ENCODE data around the gene ZFPL1.

ZFPL1 gene

GRCh38 chr11:65095974-65096806, 12.2 kb downstream of the ZFPL1 start, which contains the start of gene VPS51:
Gene VPS51 (plus strand): TSS chr11:65096214. CDS start chr11:65096251, 37 bp downstream.
- FAIRE-seq, result no peak

- no peak for FAIRE-seq
Observed at GRCh38 chr11:65096926-65097325, 12.9 kb downstream of the ZFPL1 start.

DNA sequence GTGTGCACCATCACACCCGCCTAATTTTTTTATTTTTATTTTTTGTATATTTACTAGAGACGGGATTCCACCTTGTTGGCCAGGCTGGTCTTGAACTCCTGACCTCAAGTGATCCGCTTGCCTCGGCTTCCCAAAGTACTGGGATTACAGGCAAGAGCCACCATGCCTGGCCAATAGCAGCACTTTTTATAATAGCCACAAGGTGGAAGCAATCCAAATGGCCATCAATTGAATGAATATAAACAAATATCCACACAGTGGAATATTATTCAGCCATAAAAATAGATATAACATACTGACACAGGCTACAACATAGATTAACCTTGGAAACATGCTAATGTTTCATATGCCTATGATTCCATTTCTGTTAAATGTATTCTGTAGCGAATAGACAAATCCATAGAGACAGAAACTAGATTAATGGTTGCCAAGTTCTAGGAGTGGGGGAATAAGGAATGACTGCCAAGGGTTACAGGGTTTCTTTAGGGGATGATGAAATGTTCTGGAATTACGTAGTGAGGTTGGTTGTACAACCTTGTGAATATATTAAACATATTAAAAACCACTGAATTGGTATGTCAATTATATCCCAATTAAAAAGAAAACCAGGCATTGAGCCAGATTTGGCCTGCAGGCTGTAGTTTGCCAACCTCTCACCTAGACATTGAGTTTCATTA, 16.8 kb downstream of the ZFPL1 start:
- FAIRE-seq, result no peak

DNA sequence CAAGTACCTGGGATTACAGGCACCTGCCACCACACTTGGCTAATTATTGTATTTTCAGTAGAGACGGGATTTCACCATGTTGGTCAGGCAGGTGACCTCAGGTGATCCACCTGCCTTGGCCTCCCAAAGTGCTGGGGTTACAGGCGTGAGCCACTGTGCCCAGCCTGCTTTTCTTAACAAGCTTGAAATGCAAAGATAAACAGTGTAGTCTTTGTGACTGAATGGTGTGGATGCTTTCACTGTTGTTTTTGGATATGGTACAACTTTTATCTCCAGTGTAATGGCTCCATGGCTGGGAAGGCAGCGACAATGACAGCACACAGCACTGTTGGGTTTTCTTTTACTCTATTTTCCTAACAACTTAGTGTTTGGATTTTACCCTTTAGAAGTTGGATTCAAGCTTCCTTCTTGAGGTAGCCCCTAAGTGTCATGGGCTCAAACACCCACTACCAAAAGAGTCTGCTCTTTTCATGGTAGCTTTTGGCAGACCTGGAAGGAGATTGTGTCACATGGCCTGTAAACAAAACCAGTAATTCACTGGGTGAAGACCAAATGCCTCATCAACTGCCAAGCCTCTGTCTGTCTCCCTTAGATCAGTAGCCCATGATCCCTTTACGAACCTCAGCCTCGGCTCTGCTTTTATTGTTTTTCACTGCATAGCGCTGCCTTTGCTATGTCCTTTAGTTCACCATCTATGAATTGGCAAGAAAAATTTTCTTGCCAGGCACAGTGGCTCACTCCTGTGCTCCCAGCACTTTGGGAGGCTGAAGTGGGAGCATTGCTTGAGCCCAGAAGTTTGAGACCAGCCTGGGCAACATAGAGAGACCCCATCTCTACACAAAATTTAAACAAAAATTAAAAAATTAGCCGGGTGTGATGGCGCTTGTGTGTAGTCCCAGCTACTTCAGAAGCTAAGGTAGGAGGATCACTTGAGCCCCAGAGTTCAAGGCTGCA, 18.4 kb downstream of the ZFPL1 start:
- no peak for FAIRE-seq

- FAIRE-seq, result no peak
Observed at GRCh38 chr11:65103476-65103875, 19.5 kb downstream of the ZFPL1 start.

DNA sequence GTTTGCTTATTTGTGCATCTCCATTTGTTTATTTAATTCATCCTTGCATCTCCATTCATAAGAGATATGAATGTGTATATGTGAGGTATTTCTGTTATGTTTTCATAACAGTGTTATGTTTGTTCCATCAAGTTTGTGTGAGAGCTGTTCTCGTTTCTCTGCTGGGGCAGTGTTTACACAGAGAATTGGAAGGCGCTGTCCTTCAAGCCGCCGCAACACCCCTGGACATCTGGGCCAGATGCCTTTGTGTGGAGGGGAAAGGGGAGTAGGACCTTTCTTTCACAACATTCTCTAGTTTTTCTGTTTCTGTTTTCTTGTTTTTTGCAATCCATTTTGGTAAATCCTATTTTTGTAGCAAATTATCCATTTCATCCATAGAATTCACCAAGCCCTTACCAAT, 20.6 kb downstream of the ZFPL1 start:
- FAIRE-seq, result no peak

- FAIRE-seq, result no peak
Observed at GRCh38 chr11:65107078-65107477, 23.1 kb downstream of the ZFPL1 start.

- FAIRE-seq, result no peak
Observed at GRCh38 chr11:65107751-65108468, 23.9 kb downstream of the ZFPL1 start.

- no peak for FAIRE-seq
Observed at GRCh38 chr11:65108469-65109123, 24.6 kb downstream of the ZFPL1 start.

DNA sequence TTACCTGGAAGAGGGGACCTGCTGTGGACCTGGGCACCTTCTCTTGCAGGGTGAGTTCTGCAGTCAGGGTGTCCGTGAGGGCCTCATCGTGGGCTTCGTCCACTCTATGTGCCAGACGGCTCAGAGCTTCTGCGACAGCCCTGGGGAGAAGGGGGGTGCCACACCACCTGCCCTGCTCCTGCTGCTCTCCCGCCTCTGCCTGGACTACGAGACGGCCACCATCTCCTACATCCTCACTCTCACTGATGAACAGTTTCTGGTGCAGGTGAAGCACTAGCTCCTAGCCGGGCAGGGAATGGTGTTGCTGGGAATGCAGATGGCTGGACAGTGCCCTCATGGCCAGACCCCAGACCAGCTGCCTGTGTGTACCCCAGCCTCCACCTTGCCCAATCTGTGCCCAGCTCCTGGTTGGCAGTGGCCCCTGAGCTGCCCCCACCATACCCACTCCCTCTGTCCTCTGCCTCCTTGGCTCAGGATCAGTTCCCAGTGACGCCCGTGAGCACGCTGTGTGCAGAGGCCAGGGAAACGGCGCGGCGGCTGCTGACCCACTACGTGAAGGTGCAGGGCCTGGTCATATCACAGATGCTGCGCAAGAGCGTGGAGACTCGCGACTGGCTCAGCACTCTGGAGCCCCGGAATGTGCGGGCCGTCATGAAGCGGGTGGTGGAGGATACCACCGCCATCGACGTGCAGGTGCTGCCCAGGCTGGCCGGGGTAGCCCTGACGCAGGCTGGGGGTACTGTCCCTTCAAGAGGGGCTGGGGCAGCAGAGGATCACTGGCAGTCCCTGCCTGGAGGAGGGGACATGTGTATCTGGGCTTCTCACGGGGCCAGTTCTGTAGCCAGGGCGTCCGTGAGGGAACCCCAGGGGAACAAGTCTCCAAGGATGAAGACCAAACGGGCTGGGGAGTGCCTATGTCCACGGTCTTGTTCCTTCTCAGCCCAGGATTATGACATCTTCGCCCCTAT, 25.5 kb downstream of the ZFPL1 start:
- no peak for FAIRE-seq

- peak; percentile 43 for FAIRE-seq
Observed at GRCh38 chr11:65110354-65110861, 26.4 kb downstream of the ZFPL1 start.

DNA sequence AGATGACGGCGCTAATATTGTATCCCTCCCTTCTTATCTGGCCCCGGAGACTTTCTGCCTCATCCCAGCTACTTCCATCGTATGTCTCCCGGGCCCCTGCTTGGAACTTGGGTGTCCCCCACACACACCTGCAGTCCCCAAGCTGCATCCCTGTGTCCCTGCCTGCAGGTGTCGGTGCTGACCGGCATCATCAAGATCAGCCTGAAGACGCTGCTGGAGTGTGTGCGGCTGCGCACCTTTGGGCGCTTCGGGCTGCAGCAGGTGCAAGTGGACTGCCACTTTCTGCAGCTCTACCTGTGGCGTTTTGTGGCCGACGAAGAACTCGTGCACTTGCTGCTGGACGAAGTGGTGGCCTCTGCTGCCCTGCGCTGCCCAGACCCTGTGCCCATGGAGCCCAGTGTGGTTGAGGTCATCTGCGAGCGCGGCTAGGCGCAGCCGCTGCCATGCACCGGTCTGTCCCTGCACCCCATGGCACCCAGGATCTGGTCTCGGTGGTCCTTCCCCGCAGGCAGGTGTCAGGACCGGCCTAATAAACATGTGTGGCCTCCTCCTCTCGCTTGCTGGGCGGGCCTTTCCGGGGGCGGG, 27.2 kb downstream of the ZFPL1 start:
- FAIRE-seq, result no peak

DNA sequence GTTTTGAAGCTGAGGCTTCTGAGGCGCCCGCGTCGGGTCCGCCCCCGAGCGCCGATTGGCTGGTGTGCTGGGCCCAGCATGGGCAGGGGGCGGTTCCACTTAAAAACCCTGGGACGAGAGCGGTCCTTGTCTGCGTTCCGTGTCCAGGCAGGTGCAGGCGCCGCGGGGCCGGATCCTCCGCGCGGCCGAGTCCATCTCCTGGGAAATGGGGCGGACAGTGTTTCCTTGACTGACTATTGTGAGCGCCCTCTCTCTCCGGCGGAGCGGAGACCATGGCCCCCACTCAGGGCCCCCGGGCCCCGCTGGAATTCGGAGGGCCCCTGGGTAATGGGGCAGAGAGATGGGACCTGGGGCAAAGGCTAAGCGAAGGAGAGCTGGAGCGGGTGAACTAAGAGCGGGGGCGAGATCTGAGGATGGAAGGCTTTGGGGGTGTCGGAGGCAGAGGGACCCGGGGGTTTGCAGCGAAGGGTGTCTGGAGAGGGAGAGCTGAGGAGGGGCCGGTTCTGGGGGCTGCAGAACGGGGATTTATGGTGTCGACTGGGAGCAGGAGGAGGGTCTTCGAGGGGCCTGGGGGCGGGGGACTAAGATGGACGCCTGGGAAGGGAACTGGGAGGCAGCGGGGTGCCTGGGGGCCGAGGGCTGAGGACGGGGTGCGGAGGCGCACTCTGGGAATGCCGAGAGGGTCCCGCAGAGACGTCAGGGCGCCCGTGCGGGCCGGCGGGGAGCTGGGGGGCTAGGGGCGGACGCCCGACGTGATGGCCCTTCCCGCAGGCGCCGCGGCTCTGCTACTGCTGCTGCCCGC, 27.9 kb downstream of the ZFPL1 start, which contains the start of gene TM7SF2:
Gene TM7SF2, plus strand, starts transcription at position 129 of the 802 bp plus-strand sequence. Its CDS starts 144 bp downstream, at position 273.
- FAIRE-seq, result peak; percentile 62

GRCh38 chr11:65112546-65113360, 28.7 kb downstream of the ZFPL1 start:
- no peak for FAIRE-seq

GRCh38 chr11:65113361-65113756, 29.3 kb downstream of the ZFPL1 start:
- no peak for FAIRE-seq

DNA sequence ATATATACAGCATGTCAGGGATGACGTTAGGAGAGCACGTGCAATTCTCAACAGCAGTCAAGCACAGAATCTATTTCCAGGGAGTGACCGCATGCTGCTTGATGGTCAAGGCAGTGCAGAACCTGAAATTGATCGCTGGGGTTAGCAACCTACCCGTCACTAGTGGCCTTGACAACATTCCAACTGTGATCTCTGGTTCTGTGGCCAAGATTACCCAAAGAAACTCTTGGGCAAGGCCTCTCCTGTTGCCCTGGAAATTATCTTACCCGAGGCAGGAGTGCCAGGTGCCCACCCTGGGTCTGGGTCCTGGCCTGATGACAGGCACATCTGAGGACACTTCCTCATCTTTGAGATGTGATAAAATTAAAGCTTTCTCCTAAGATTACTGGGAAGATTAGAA, 29.8 kb downstream of the ZFPL1 start:
- FAIRE-seq, result no peak

GRCh38 chr11:65114538-65115171, 30.6 kb downstream of the ZFPL1 start:
- FAIRE-seq, result no peak

Measured in TTC549 (cell line).